SK-N-SH (cell line): Measurements from ENCODE around the gene MTCL1.

Experiments
- EZH2phosphoT487 ChIP-seq: fragments of 200-600 bp; sonication (generic); IDR thresholded peaks from 2 replicates; pipeline ENCODE4 v1.6.1; 2017; ENCODE audit warnings: low read depth, mixed run types, mild to moderate bottlenecking, antibody characterized with exemption, moderate library complexity, borderline replicate concordance
- GABPA ChIP-seq: IDR thresholded peaks from 2 replicates; pipeline ENCODE4 v1.4.0; 2012; ENCODE audit warnings: low read depth, mild to moderate bottlenecking
- MAX ChIP-seq: IDR thresholded peaks from 2 replicates; pipeline ENCODE4 v1.4.0; 2012; ENCODE audit warnings: low read depth
- PBX3 ChIP-seq: IDR thresholded peaks from 2 replicates; pipeline ENCODE4; 2012
- RAD21 ChIP-seq: IDR thresholded peaks from 2 replicates; pipeline ENCODE4 v1.6.1; 2012; ENCODE audit warnings: mild to moderate bottlenecking, low read length
- USF2 ChIP-seq: fragments of 150-350 bp; IDR thresholded peaks from 2 replicates; pipeline ENCODE4 v1.6.1; 2017; ENCODE audit warnings: antibody characterized with exemption, low read length, low read depth, borderline replicate concordance
- YY1 ChIP-seq: IDR thresholded peaks from 2 replicates; pipeline ENCODE4 v1.4.0; 2012; ENCODE audit warnings: low read depth, mild to moderate bottlenecking
- TF ChIP-seq, protein P1 (sequence below): fragments of 200-600 bp; sonication (generic); IDR thresholded peaks from 2 replicates; pipeline ENCODE4 v1.6.1; 2017; ENCODE audit warnings: antibody characterized with exemption, mild to moderate bottlenecking, moderate library complexity

GRCh38 chr18:8795586-8796325 is 90.4 kb downstream of the MTCL1 start:
- TF ChIP-seq, protein P1, sequence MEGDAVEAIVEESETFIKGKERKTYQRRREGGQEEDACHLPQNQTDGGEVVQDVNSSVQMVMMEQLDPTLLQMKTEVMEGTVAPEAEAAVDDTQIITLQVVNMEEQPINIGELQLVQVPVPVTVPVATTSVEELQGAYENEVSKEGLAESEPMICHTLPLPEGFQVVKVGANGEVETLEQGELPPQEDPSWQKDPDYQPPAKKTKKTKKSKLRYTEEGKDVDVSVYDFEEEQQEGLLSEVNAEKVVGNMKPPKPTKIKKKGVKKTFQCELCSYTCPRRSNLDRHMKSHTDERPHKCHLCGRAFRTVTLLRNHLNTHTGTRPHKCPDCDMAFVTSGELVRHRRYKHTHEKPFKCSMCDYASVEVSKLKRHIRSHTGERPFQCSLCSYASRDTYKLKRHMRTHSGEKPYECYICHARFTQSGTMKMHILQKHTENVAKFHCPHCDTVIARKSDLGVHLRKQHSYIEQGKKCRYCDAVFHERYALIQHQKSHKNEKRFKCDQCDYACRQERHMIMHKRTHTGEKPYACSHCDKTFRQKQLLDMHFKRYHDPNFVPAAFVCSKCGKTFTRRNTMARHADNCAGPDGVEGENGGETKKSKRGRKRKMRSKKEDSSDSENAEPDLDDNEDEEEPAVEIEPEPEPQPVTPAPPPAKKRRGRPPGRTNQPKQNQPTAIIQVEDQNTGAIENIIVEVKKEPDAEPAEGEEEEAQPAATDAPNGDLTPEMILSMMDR = no peak
- no peak for TF ChIP-seq YY1
- no peak for TF ChIP-seq PBX3
- no peak for TF ChIP-seq RAD21
- no peak for TF ChIP-seq EZH2phosphoT487
- TF ChIP-seq USF2 = no peak
- no peak for TF ChIP-seq GABPA
- TF ChIP-seq MAX = no peak
